Forelimb muscle (tissue), 1 donor: ENCODE data around the gene SPTA1. TPM values are rescaled to one million over a fixed set of nuclear protein-coding genes. Genes with fewer than 3 reads are reported as not detected.

Experiments used
- DNase-seq: peaks from one replicate; pipeline ENCODE4 v3.0.0-alpha.2; 2013; ENCODE audit warnings: low read depth
- polyA plus RNA-seq: library from polyadenylated mRNA; unstranded; fragments of 120-200 nt; gene quantifications from one replicate; pipeline ENCODE4 v1.2.1, GENCODE V29; 2013; ENCODE audit not compliant: insufficient read length

The SPTA1 gene
- polyA plus RNA-seq, 1 donor: 3.2 TPM

GRCh38 chr1:158570480-158570879 is 116.0 kb downstream of the SPTA1 start, which contains the start of gene OR6P1:
Gene OR6P1 (minus strand): TSS chr1:158570580. CDS start chr1:158563604, 6,976 bp downstream.
- no peak for DNase-seq

- DNase-seq: no peak
These were observed 121.9 kb downstream of the SPTA1 start for GRCh38 chr1:158564608-158565007.

- no peak for DNase-seq
These were observed 122.7 kb downstream of the SPTA1 start for GRCh38 chr1:158563853-158564252.

Other genes starting within 250 kb of the SPTA1 start
- 0.04 TPM for gene OR10K1, start 224.9 kb downstream of the SPTA1 start, polyA plus RNA-seq
- not detected for gene OR10R2, start 214.5 kb downstream of the SPTA1 start, polyA plus RNA-seq
- gene OR6Y1, start 132.3 kb downstream of the SPTA1 start, polyA plus RNA-seq: not detected
- gene OR6P1, start 116.1 kb downstream of the SPTA1 start, polyA plus RNA-seq: not detected
- not detected for gene OR10X1, start 106.8 kb downstream of the SPTA1 start, polyA plus RNA-seq
- gene OR10Z1, start 81.4 kb downstream of the SPTA1 start, polyA plus RNA-seq: 0.13 TPM
- not detected for gene OR6K2, start 13.9 kb upstream of the SPTA1 start, polyA plus RNA-seq
- not detected for gene OR6K3, start 34.0 kb upstream of the SPTA1 start, polyA plus RNA-seq
- gene OR6K6, start 68.0 kb upstream of the SPTA1 start, polyA plus RNA-seq: not detected
- not detected for gene OR6N1, start 85.5 kb upstream of the SPTA1 start, polyA plus RNA-seq
- not detected for gene OR6N2, start 94.5 kb upstream of the SPTA1 start, polyA plus RNA-seq
- 2.9 TPM for gene MNDA, start 144.6 kb upstream of the SPTA1 start, polyA plus RNA-seq
- 0.22 TPM for gene PYHIN1, start 244.8 kb upstream of the SPTA1 start, polyA plus RNA-seq